ENCODE data around the gene TSGA10IP.

The TSGA10IP gene

DNA sequence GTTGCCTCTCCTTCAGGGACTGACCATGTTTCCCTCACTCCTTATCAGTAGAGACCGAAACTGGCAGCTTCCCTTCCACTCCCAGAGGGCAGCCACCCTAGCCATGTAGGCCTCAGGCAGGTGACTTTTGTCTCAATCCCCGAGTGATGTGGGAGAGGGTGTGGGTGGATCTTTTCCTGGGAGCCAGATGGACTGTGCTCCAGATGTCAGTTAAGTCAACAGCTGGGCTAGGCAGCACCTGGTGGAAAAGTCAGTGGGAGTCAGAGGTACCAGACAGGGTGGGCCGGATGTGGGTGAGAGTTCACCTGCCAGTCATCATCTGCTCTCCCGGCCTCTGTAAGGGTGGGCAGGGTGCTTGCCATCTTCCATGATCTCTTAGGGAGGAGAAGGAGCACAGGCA, 58.9 kb downstream of the TSGA10IP start:
- no peak for DNase-seq
- Histone ChIP-seq H3K4me1 (ENCODE audit: control insufficient read depth, insufficient read depth, low read length, poor library complexity, severe bottlenecking) (peaks cover 9% of the 10 kb centered on the region), H3K9me3 (ENCODE audit: control insufficient read depth, low read length) (no peaks in the 10 kb centered on the region), H3K36me3 (ENCODE audit: control insufficient read depth, insufficient read depth, low read length) (peaks cover 22% of the 10 kb centered on the region), H3K27ac (ENCODE audit: insufficient read depth, low read length, poor library complexity, severe bottlenecking) (no peak overlapping the region), H3K27me3 (replicated peaks; ENCODE audit: control insufficient read depth, insufficient read depth, low read length, poor library complexity, severe bottlenecking) (no peaks in the 10 kb centered on the region), H3K4me3 (ENCODE audit: insufficient read depth, low read depth, low read length, poor library complexity, severe bottlenecking) (no peak overlapping the region)

DNA sequence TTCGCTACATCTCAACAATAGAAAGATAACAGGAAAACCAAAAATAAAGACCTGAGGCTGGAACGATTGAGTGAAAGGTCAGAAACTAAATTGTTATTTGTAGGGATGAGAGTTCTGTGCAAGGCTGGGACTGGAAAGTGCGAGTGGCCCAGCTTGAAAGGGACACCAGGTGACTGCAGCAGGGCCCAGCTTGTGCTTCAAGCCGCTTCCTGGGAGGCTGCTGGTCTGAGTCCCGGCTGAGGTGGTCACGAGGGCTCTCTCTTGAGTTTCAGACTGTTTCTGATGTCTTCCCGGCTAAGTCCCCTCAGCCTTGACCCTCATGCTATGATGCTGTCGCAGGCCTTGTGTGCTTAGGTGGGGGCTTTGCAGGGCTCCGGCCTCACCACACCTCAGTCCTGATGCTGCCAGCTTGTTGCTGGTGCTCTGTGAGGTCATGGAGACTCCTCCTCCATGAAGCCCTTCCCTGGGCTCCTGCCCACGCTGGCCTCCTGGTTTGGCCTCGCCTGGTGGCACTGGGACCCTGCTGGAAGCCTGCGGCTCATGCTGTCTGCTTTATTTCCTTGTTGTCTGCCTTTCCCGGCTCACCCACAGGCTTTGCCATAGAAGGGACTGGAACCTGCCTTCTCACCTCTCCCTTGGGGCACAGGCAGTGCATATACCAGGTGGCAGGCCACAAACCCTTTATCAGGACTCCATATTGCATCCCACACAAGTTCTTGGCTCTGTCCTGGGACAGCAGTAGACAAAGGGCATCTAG, 61.0 kb downstream of the TSGA10IP start:
- no peak overlapping the region for H3K4me3 ChIP-seq (ENCODE audit: insufficient read depth, low read depth, low read length, poor library complexity, severe bottlenecking)
- H3K27me3 ChIP-seq (replicated peaks; ENCODE audit: control insufficient read depth, insufficient read depth, low read length, poor library complexity, severe bottlenecking) = peaks cover 2% of the 10 kb centered on the region
- H3K4me1 ChIP-seq (ENCODE audit: control insufficient read depth, insufficient read depth, low read length, poor library complexity, severe bottlenecking) = peaks cover 5% of the 10 kb centered on the region
- H3K27ac ChIP-seq (ENCODE audit: insufficient read depth, low read length, poor library complexity, severe bottlenecking) = no peak overlapping the region
- no peaks in the 10 kb centered on the region for H3K9me3 ChIP-seq (ENCODE audit: control insufficient read depth, low read length)
- DNase-seq = no peak
- peaks cover 10% of the 10 kb centered on the region for H3K36me3 ChIP-seq (ENCODE audit: control insufficient read depth, insufficient read depth, low read length)

DNA sequence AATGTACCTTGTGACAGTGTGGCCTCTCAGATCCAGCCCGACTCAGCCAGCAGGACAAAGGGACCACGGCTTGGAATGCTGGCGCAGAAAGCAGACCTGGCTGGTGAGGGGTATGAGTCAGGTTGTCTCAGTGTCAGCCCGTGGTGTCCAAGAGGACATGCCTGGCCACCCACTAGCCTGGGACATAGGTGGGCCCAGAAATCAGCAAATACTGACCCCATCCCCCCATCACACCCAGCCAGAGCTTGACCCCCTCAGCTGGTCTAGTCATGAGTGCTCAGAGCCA, 61.6 kb downstream of the TSGA10IP start:
- Histone ChIP-seq H3K27me3 (replicated peaks; ENCODE audit: control insufficient read depth, insufficient read depth, low read length, poor library complexity, severe bottlenecking) (peaks cover 7% of the 10 kb centered on the region), H3K9me3 (ENCODE audit: control insufficient read depth, low read length) (no peaks in the 10 kb centered on the region), H3K4me1 (ENCODE audit: control insufficient read depth, insufficient read depth, low read length, poor library complexity, severe bottlenecking) (peaks cover 7% of the 10 kb centered on the region), H3K4me3 (ENCODE audit: insufficient read depth, low read depth, low read length, poor library complexity, severe bottlenecking) (no peak overlapping the region), H3K27ac (ENCODE audit: insufficient read depth, low read length, poor library complexity, severe bottlenecking) (no peak overlapping the region), H3K36me3 (ENCODE audit: control insufficient read depth, insufficient read depth, low read length) (peaks cover 10% of the 10 kb centered on the region)
- DNase-seq = no peak

DNA sequence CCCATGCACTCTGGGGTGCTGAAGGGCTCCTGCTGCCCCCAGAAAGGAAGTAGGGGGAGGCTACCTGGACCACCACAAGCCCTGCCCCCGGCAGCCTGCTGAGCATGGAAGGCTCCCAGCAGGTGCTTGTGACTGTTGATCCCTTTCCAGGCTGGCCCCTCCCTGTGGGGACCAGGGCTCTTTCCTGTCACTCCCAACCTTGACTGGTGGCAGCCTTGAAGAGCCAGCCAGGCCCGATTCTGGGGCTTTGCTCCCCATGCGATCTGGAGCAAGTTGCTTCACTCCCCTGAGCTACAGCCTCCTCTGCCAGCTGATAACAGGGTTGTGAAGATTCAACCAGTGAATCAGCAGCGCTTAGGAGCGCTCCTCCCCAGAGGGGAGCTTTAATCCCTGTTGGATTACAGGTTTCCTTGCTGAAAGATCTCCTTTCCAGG, 61.9 kb downstream of the TSGA10IP start:
- H3K27me3 ChIP-seq (replicated peaks; ENCODE audit: control insufficient read depth, insufficient read depth, low read length, poor library complexity, severe bottlenecking) = peaks cover 11% of the 10 kb centered on the region
- no peaks in the 10 kb centered on the region for H3K9me3 ChIP-seq (ENCODE audit: control insufficient read depth, low read length)

DNA sequence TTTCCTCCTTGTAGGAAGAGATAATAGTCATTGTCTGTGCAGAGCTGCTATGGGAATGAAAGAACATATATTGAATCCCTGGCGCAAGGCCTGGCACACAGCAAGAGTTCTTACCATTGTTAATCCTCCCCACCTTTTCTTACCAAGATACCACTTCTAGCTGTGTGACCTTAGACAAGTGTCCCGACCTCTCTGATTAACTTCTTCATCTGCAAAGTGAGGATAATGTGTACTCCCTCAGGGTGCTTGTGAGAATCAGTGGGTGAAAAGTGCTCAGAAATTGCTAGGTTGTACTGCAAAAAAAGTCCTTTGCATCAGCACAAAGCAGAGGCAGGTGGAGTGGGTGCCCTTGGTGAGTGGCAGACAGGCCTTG, 62.8 kb downstream of the TSGA10IP start:
- no peak overlapping the region for H3K4me3 ChIP-seq (ENCODE audit: insufficient read depth, low read depth, low read length, poor library complexity, severe bottlenecking)
- H3K27me3 ChIP-seq (replicated peaks; ENCODE audit: control insufficient read depth, insufficient read depth, low read length, poor library complexity, severe bottlenecking) = peaks cover 17% of the 10 kb centered on the region
- no peak overlapping the region for H3K27ac ChIP-seq (ENCODE audit: insufficient read depth, low read length, poor library complexity, severe bottlenecking)
- no peaks in the 10 kb centered on the region for H3K9me3 ChIP-seq (ENCODE audit: control insufficient read depth, low read length)
- peaks cover 10% of the 10 kb centered on the region for H3K36me3 ChIP-seq (ENCODE audit: control insufficient read depth, insufficient read depth, low read length)
- no peak for DNase-seq
- peaks cover 7% of the 10 kb centered on the region for H3K4me1 ChIP-seq (ENCODE audit: control insufficient read depth, insufficient read depth, low read length, poor library complexity, severe bottlenecking)

More for the DNA sequence above, 61.9 kb downstream of the TSGA10IP start:
- Histone ChIP-seq H3K27ac (ENCODE audit: insufficient read depth, low read length, poor library complexity, severe bottlenecking) (no peak overlapping the region), H3K4me1 (ENCODE audit: control insufficient read depth, insufficient read depth, low read length, poor library complexity, severe bottlenecking) (peaks cover 11% of the 10 kb centered on the region), H3K36me3 (ENCODE audit: control insufficient read depth, insufficient read depth, low read length) (peaks cover 10% of the 10 kb centered on the region), H3K4me3 (ENCODE audit: insufficient read depth, low read depth, low read length, poor library complexity, severe bottlenecking) (no peak overlapping the region)
- no peak for DNase-seq

DNA sequence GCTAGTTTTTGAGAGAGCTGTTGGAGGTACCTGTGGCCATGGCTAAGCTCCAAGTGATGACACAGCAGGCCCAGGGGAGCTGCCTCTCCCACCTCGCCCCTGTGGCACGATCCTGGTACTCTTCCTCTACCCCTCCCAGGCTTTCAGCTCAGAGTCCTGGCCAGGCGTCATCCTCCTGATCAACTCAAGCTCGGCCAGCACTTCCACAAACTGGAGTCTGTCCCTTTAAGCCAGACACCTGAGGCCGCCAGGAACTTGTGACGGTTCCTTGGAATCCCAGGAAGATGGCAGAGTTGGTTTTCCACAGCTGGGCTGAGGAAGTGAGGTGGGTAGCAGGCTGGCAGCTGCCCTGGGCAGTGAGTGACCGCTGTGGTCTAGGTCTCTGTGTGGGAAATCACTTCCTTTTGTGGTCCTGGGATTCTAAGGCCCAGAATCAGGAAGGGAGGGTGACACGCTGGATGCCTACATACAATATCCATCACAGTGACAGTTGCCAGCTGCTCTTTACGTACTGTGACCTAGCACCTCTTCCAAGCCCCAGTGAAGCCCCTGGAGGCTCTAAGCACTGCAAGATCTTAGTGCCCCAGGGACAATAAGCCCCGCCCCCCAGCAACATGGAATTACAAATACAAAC, 63.3 kb downstream of the TSGA10IP start:
- no peaks in the 10 kb centered on the region for H3K9me3 ChIP-seq (ENCODE audit: control insufficient read depth, low read length)
- peaks cover 10% of the 10 kb centered on the region for H3K36me3 ChIP-seq (ENCODE audit: control insufficient read depth, insufficient read depth, low read length)
- DNase-seq = no peak
- H3K27me3 ChIP-seq (replicated peaks; ENCODE audit: control insufficient read depth, insufficient read depth, low read length, poor library complexity, severe bottlenecking) = peaks cover 22% of the 10 kb centered on the region
- no peak overlapping the region for H3K4me3 ChIP-seq (ENCODE audit: insufficient read depth, low read depth, low read length, poor library complexity, severe bottlenecking)
- no peak overlapping the region for H3K27ac ChIP-seq (ENCODE audit: insufficient read depth, low read length, poor library complexity, severe bottlenecking)
- H3K4me1 ChIP-seq (ENCODE audit: control insufficient read depth, insufficient read depth, low read length, poor library complexity, severe bottlenecking) = peaks cover 6% of the 10 kb centered on the region
